ENCODE data around the gene TMEM250.

TMEM250 gene

DNA sequence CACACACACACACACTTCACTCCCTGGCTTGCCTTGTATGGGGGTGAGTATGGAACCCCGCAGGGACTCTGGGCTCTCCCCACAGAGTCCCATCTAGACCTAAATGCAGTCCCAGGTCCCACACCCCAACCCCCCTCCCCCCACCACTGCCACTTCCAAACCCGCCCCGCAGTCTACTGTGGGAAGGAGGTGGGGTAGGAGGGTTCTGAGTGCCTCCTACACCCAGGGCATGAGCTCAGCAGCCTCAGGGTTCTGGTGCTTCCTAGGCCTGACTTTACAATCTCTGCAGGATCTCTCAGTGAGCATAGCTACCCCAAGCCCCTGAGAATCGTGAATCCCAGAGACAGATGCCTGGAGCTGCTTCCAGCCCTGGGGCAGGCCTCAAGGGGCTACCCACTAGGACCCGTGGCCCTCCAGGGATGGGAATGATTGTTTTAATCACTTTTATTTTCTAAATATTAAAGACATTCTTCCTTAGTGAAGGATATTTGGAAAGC is 22.1 kb downstream of the TMEM250 start:
- DNase-seq (ENCODE audit: low read depth in 3 of 3, low spot score in 1 of 3) = no peak

DNA sequence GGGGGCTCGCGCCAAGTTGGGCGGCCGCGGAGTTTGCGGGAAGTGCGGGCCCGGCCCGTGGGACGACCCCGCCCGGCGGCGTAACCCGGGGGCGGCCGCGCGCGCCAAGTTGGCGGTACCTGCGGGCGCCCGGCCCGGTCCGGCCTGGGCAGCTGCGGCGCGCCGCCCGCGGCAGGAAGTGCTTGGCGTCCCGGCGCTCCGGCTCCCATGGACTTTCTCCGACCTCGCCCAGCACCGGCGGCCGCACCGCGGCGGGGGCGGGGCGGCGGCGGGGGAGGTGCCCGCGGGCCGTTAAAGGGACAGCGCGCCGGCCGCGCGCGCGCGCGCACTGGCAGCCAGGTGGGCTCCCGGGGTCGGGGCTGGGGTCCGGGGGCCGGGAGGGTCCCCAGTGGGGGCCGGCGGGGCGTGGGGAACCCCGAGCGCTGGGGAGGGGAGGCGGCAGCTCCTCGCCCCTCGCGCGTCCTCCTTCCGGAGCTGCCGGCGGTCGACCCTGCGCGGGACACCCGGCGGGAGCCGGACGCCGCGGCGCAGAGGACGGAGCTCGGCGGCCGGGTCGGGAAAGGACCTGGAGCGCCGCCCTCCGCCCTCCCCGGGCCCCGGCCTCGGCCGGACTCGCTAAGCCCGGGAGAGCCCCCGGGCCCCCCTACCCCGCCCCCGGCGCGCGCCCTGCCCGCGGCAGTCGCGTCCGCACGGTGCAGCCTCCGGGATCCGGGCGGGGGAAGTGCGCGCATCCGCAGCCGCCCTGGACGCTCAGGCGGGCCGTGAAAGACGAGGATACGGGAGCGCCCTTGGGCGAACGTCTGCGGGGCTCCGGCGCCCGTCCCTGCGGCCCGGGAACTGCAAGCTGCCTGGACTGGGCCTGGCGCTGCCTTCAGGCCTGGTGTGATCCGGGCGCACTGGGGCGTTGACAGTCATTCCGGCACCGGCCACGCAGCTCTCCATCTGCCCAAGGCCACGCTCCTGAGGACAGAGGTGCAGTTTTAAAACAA is 23.3 kb downstream of the TMEM250 start, which contains the start of gene NACC2:
TSS of gene NACC2 (minus strand) at position 220 of the 989 bp plus-strand sequence. CDS start 44,768 bp downstream, outside the sequence.
- no peak for DNase-seq (ENCODE audit: low read depth in 3 of 3, low spot score in 1 of 3)

- DNase-seq (ENCODE audit: low read depth in 3 of 3, low spot score in 1 of 3) = peak; percentile 20 to 46 (median 23)
Measured at GRCh38 chr9:136093995-136094881, 24.4 kb downstream of the TMEM250 start.

DNA sequence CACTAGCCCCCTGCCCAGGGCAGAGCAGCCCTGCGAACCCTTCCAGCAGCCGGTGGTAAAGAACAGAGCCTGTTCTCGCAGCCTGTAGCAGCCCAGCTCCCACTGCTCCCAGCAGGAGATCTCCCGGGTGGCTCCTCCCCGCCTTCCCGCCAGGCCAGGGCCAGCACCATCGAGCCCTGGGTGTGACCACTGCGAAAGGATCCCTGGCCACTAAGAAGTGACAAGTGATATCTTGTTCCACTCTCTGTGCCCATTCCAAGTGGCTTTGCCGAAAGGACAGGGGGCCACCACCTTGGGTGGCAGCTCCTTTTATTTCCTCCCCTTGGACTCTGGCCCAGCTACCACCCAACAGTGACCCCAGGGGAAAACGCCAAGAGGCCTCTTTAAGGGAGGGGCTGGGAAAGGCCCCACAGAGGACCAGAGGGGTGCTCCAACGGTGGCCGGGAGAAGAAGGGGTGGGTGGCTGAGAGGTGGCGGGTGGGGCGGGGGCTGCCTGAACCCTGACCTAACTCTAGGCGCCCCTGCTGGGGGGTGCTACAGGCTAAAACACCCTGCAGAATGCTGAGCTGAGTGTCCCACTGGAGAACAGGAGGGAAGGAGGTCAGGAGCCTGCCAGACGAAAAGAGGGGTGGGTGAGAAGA is 25.2 kb downstream of the TMEM250 start:
- no peak for DNase-seq (ENCODE audit: low read depth in 3 of 3, low spot score in 1 of 3)

GRCh38 chr9:136092741-136093140 is 25.9 kb downstream of the TMEM250 start:
- no peak for DNase-seq (ENCODE audit: low read depth in 3 of 3, low spot score in 1 of 3)

DNA sequence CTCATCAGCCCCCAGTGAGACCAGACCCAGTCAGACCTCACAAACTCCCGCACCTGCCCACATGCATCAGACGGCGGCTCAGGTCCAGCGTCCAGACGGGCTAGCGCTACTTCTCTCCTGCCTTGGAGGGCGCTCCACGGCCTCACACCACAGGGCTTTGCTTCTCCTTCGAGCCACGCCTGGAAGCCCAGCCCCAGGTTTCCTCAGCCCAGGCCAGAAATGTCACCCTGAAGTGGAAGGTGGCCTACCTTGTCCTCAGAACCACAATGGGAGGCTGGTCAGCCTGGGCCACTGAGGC is 26.4 kb downstream of the TMEM250 start:
- DNase-seq (ENCODE audit: low read depth in 3 of 3, low spot score in 1 of 3) = no peak

DNA sequence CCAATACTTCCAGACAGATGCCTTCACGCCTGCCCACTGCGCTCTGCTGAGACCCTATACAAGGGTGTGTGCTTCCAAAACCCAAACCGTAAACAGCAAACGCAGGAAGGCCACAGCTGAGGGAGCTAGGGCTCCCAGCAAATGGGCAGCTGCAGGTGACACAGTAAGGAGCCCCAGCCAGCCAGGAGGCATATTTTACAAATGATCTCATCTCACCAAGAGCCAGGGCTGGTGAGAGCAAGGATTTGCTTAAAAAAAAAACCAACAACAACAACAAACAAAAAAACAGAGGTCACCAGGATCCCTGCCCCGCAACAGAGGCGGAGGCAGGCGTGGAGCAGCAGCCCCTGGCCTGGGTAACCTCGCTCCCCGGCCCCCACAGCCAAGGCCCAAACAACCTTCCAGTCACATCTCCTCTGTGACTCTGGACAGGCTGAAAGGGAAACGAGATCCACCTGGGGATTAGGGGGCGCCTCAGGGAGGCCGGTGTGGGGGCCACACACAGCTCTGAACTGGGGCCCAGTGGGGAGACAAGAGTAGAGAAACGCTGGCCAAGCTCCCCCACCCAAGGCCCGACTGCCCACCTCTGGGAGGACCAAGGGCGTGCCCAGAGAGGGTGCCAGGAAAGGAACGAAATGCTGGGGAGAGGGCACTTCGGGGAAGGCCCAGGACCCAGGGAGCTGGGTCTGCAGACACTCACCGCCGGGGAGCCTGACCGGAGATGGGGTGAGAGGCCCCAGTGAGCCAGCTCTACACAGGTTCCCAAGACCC is 26.9 kb downstream of the TMEM250 start:
- no peak for DNase-seq (ENCODE audit: low read depth in 3 of 3, low spot score in 1 of 3)

DNA sequence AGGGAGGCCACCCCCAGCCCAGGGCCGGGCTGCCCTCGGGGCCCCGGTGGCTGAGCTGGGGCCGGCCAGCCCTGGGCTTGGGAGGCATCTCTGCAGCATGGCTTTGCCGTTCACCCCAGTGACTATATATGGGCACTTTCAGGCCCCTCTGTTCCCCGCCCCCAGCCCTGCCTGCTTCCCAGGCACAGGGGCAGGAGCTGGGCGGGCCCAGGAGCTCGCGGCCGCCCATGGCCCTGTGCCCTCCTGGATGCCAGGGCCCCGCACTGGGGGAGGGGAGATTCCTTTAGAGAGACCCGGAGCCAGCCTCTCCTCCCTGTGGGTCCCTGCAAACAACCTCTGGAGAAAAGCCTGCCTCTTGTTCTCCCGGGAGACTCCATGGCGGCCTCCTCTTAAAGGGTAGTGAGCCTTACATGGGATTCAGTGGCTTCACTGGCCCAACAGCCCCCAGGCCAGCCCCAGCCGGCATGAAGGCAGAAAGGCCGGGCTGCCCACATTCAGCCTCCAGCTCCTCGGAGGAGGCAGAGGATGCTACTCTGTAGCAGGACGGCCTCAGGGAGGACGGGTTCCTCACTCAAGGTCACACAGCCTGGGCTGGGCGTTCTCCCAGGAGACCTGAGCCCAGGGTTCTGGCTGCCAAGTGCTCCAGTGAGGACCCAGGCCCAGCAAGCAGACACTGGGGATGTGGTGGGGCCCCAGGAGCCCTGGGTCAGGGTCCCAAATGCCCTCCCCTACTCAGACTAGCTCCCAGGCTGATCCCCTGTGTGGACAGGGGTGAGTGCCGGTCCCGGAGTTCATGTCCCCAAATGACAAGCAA is 27.7 kb downstream of the TMEM250 start:
- no peak for DNase-seq (ENCODE audit: low read depth in 3 of 3, low spot score in 1 of 3)

DNA sequence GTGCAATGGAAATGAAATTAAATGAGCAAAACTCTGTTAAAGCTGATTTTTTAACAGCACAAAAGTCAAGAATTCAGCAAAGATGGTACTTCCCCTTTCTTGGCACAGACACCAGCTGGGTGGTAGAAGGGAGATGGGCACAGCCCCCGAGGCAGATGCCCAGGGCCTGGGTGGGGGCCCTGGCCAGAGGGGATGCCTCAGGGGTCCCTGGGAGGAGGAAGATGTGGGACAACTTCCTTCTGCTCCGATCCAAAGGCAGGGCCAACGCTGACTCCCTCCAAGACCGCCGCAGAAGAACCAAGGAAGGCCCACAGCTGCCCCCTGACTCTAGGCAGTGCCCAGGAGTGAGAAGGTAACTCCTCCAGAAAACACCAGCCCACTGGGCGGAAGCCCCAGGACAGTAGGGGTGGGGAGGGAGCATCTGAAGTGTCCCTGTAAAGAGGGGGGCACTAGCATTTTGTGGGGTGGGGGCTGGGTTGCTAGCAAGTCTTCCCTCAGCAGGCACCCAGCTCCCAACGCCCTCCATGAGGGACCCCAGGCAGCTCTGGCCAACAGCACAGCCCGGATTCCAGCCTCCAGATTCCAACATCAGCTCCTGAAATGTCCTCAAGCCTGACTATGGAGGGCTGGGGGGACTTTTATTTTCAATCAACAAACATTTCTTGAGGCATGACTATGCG is 28.5 kb downstream of the TMEM250 start:
- no peak for DNase-seq (ENCODE audit: low read depth in 3 of 3, low spot score in 1 of 3)

DNA sequence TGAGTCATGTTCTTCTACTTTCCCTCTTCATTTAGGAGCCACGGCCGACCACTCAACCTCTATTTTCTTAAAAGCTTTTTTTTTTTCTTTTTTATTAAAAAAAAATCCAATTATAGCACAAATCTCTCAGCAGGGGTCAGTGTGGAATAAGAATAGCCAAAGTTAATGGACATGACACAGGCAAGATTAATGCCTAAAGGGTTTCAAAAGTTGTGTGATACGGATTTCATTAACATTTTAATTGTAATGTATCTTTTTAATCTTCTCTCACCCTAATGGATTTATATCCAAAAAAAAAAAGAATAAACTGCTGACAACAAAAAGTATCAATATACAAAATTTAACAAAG is 29.0 kb downstream of the TMEM250 start:
- DNase-seq (ENCODE audit: low read depth in 3 of 3, low spot score in 1 of 3) = no peak

- DNase-seq (ENCODE audit: low read depth in 3 of 3, low spot score in 1 of 3) = no peak
Measured at GRCh38 chr9:136088939-136089696, 29.6 kb downstream of the TMEM250 start.

GRCh38 chr9:136088481-136088938 is 30.2 kb downstream of the TMEM250 start:
- no peak for DNase-seq (ENCODE audit: low read depth in 3 of 3, low spot score in 1 of 3)

DNA sequence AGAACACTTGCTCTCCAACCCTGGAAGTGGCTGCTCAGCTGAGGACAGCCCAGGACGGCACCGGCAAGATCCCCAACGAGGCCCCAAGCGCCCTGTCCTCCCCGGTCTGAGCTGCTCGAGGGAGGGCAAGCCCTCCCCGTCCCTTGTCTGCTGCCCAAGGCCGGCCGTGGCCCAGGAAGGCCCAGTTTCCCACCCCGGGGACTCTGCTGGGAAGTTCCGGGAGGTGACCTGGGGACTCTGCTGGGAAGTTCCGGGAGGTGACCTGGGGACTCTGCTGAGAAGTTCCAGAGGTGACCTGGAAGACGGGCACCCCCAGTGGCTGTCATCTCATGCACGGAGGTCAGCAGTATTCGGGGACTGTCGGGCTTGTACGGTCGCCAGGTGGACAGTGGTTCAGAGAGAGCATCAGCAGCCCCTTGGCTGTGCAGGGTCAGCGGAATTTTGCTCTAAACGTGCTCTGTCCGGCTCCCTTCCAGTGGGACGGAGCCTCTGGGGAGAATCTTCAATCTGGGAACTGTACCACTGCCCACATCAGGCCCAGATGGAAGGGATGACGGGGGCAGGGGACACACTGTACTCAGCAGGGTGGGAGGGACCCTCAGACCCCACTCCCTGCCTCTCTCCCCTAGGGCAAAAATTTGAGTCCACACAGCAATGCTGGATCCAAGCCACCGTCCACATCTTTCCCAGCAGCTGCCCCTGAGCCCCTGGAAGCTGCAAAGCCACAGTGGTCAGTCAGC is 30.8 kb downstream of the TMEM250 start:
- no peak for DNase-seq (ENCODE audit: low read depth in 3 of 3, low spot score in 1 of 3)

GRCh38 chr9:136086951-136087740 is 31.5 kb downstream of the TMEM250 start:
- DNase-seq (ENCODE audit: low read depth in 3 of 3, low spot score in 1 of 3) = no peak

DNA sequence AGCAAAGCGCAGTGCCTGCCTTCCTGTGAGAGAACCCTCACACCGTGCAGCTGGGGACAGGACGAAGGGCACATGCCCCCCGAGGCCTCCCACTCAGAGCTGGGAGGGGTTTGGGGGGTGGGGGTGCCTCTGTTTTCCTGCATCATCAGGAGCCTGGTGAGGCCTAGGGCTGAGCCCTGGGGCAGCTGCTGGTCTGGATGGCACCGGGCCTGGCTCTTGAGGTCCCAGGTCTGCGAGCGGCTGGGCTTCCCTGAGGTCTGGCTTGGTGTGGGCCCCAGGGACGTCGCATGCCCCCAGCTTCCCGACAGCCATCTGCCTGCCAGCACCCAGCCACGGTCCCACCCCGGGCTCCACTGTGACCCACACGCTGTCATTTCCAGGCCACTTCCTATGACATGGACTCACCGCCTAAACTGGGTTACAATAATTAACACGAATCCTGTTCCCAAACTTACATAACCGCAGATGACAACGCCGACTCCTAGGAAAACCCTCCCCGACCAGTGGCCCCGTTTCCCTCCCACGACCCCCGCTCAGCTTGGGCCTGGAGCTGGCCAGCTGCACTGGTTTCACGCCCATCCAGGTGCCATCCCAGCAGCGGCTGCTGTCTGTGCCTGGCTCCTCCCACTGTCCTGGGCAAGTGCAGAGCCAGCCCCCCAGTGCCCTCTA is 32.3 kb downstream of the TMEM250 start:
- DNase-seq (ENCODE audit: low read depth in 3 of 3, low spot score in 1 of 3) = no peak

DNA sequence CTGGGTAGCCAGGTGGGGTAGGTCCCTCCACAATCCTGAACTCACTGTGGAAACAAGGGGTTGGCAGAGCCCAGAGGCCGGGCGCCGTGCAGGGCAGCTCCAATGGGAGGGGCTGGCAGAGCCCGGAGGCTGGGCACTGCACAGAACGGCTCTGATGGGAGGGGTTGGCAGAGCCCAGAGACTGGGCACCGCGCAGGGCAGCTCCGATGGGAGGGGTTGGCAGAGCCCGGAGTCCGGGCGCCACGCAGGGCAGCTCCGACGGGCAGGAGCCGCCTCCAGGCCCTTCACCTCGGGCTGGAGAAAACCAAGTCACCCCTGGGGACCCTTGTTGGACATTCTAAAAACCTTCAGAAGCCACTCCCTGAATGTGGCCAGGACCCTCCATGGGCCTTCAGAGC is 32.9 kb downstream of the TMEM250 start:
- no peak for DNase-seq (ENCODE audit: low read depth in 3 of 3, low spot score in 1 of 3)

Data from stimulated activated CD4-positive, alpha-beta T cell treated with anti-CD3 and anti-CD28 coated beads, TNF-alpha, amount 100 ng/mL, for 1 hour (primary cell).